HCT116 (cell line): Measurements from ENCODE around the gene USP36. TPM values are rescaled to one million over a fixed set of nuclear protein-coding genes. Genes with fewer than 3 reads are reported as not detected.

Experiments
- ATAC-seq: fragments of 200-7000 bp; cut with Tn5 transposase; 2 replicates; pipeline ENCODE4 v1.9.1; 2020; ENCODE audit warnings: mild to moderate bottlenecking, moderate library complexity
- BruUV-seq: library from RNA; stranded (reverse); fragments of 400-500 nt; replicated peaks from 2 replicates; lab custom pipeline; 2021; lab: Mats Ljungman, UMichigan
- CTCF ChIA-PET: fragments of 300-600 bp; sonication (Branson Sonifier 250); formaldehyde crosslinking; loops from one replicate; lab custom pipeline; 2021; ENCODE audit warnings: antibody characterized with exemption; lab: Charles Lee
- POLR2A ChIA-PET: fragments of 300-600, 350-600 bp; sonication (Branson Sonifier 250); formaldehyde crosslinking; loops from one replicate; lab custom pipeline; 2021; ENCODE audit warnings: antibody characterized with exemption; lab: Charles Lee
- RAD21 ChIA-PET, 2 experiments: fragments of 300-600 bp; sonication (Branson Sonifier 250); formaldehyde crosslinking; loops; one replicate each; lab custom pipeline; 2023; ENCODE audit warnings: low total read pairs in 2 of 2; ENCODE audit not compliant: uncharacterized antibody in 2 of 2, unreplicated experiment in 2 of 2, low non-redundant PET in 1 of 2; lab: Charles Lee
- DNase-seq: peaks from one replicate; pipeline ENCODE4 v3.0.0-alpha.2; 2010; ENCODE audit warnings: low read depth, low spot score
- H2AFZ ChIP-seq: fragments of 200-600 bp; shearing (Covaris generic), sonication (generic); 2 replicates; pipeline ENCODE4 v1.6.1; 2017; ENCODE audit warnings: low read depth, mixed run types, mixed read lengths, antibody characterized with exemption, low read length; ENCODE audit not compliant: poor library complexity, severe bottlenecking
- H3K27ac ChIP-seq: 2 replicates; pipeline ENCODE4 v1.5.1; 2012; ENCODE audit warnings: low read depth, low read length
- H3K27me3 ChIP-seq: fragments of 200-600 bp; sonication (generic); 2 replicates; pipeline ENCODE4 v1.6.1; 2016; ENCODE audit warnings: mixed run types, low read length, mixed read lengths; ENCODE audit not compliant: insufficient read depth
- H3K36me3 ChIP-seq, 2 experiments: fragments of 200-500 bp in 1 of 2; fragments of 200-600 bp in 1 of 2; sonication (Bioruptor generic) in 1 of 2; sonication (generic) in 1 of 2; 2 replicates each; pipeline versions ENCODE4 v1.5.1 to v1.6.1; 2014 to 2016; ENCODE audit warnings: low read length in 2 of 2, inconsistent platforms in 1 of 2, mixed read lengths in 1 of 2, mixed run types in 1 of 2; ENCODE audit not compliant: insufficient read depth in 2 of 2, control insufficient read depth in 1 of 2
- H3K4me1 ChIP-seq, 2 experiments: fragments of 200-600 bp in 1 of 2; sonication (generic) in 1 of 2; 2 replicates each; pipeline versions ENCODE4 v1.5.1 to v1.6.1; 2012 to 2017; ENCODE audit warnings: low read length in 2 of 2, inconsistent platforms in 1 of 2, mild to moderate bottlenecking in 1 of 2, mixed read lengths in 1 of 2, mixed run types in 1 of 2, moderate library complexity in 1 of 2; ENCODE audit not compliant: insufficient read depth in 2 of 2, control insufficient read depth in 1 of 2
- H3K4me2 ChIP-seq: fragments of 200-600 bp; sonication (generic); 2 replicates; pipeline ENCODE4 v1.6.1; 2017; ENCODE audit warnings: mixed run types, low read length, mixed read lengths
- H3K4me3 ChIP-seq, 2 experiments: fragments of 200-600 bp in 1 of 2; sonication (generic) in 1 of 2; replicated peaks in 1 of 2; 2 replicates each; pipeline ENCODE4 v1.5.1; 2011 to 2016; ENCODE audit warnings: low read length in 2 of 2, control low read depth in 1 of 2, low read depth in 1 of 2, mild to moderate bottlenecking in 1 of 2, mixed read lengths in 1 of 2, mixed run types in 1 of 2
- H3K79me2 ChIP-seq: fragments of 200-600 bp; sonication (generic); 2 replicates; pipeline ENCODE4 v1.6.1; 2017; ENCODE audit warnings: mild to moderate bottlenecking, mixed run types, low read length, moderate library complexity, mixed read lengths; ENCODE audit not compliant: insufficient read depth
- H3K9ac ChIP-seq: fragments of 200-600 bp; sonication (generic); 2 replicates; pipeline ENCODE4 v1.6.1; 2016; ENCODE audit warnings: low read length, mixed read lengths
- H3K9me2 ChIP-seq: fragments of 200-600 bp; sonication (generic), shearing (Covaris generic); 2 replicates; pipeline ENCODE4 v1.6.1; 2017; ENCODE audit warnings: mixed run types, mild to moderate bottlenecking, moderate library complexity; ENCODE audit not compliant: insufficient read depth
- H3K9me3 ChIP-seq, 2 experiments: fragments of 200-500 bp in 1 of 2; fragments of 200-600 bp in 1 of 2; sonication (Bioruptor generic) in 1 of 2; sonication (generic) in 1 of 2; 2 replicates each; pipeline ENCODE4 v1.6.1; 2014 to 2017; ENCODE audit warnings: low read length in 2 of 2, mixed read lengths in 2 of 2, inconsistent platforms in 1 of 2, low read depth in 1 of 2, mild to moderate bottlenecking in 1 of 2, mixed run types in 1 of 2, moderate library complexity in 1 of 2; ENCODE audit not compliant: control insufficient read depth in 1 of 2, insufficient read depth in 1 of 2
- H4K20me1 ChIP-seq: fragments of 200-600 bp; sonication (generic), shearing (Covaris generic); 2 replicates; pipeline ENCODE4 v1.6.1; 2017; ENCODE audit warnings: mixed run types, mild to moderate bottlenecking, moderate library complexity; ENCODE audit not compliant: insufficient read depth
- ATF3 ChIP-seq: IDR thresholded peaks from 2 replicates; pipeline ENCODE4 v1.6.1; 2012
- CBX3 ChIP-seq: IDR thresholded peaks from 2 replicates; pipeline ENCODE4 v1.6.1; 2012; ENCODE audit warnings: low read depth
- CEBPB ChIP-seq: IDR thresholded peaks from 2 replicates; pipeline ENCODE4 v1.6.1; 2012; ENCODE audit warnings: low read depth
- CTCF ChIP-seq, 3 experiments: fragments of 200-600 bp in 1 of 3; sonication (generic) in 1 of 3; IDR thresholded peaks in 2 of 3; conservative IDR thresholded peaks in 1 of 3; 2 replicates each; pipeline ENCODE4 v1.5.1; 2012 to 2017; ENCODE audit warnings: low read depth in 2 of 3, low read length in 2 of 3, antibody characterized with exemption in 1 of 3, borderline replicate concordance in 1 of 3, control low read depth in 1 of 3, mild to moderate bottlenecking in 1 of 3, mixed read lengths in 1 of 3, mixed run types in 1 of 3, moderate library complexity in 1 of 3; ENCODE audit not compliant: insufficient read depth in 1 of 3
- ELF1 ChIP-seq: IDR thresholded peaks from 2 replicates; pipeline ENCODE4 v1.6.1; 2012; ENCODE audit warnings: low read depth, borderline replicate concordance
- FOSL1 ChIP-seq: IDR thresholded peaks from 2 replicates; pipeline ENCODE4 v1.6.1; 2012; ENCODE audit warnings: low read depth
- POLR2A ChIP-seq: IDR thresholded peaks from 2 replicates; pipeline ENCODE4 v1.7.0; 2011; ENCODE audit warnings: borderline replicate concordance; ENCODE audit not compliant: insufficient read depth, insufficient read length; ENCODE audit errors: extremely low read depth
- POLR2AphosphoS5 ChIP-seq: IDR thresholded peaks from 2 replicates; pipeline ENCODE4 v1.6.1; 2011; ENCODE audit warnings: mild to moderate bottlenecking, low read depth, low read length, moderate library complexity
- RAD21 ChIP-seq: IDR thresholded peaks from 2 replicates; pipeline ENCODE4 v1.6.1; 2012; ENCODE audit warnings: low read depth, mild to moderate bottlenecking
- REST ChIP-seq: IDR thresholded peaks from 2 replicates; pipeline ENCODE4 v1.6.1; 2012; ENCODE audit warnings: low read depth
- SIN3A ChIP-seq: IDR thresholded peaks from 2 replicates; pipeline ENCODE4 v1.6.1; 2012; ENCODE audit warnings: low read depth
- SP1 ChIP-seq: IDR thresholded peaks from 2 replicates; pipeline ENCODE4 v1.6.1; 2012; ENCODE audit warnings: low read depth
- SRF ChIP-seq: IDR thresholded peaks from 2 replicates; pipeline ENCODE4 v1.6.1; 2012; ENCODE audit warnings: low read depth
- TCF7L2 ChIP-seq: IDR thresholded peaks from 2 replicates; pipeline ENCODE4 v1.7.0; 2011; ENCODE audit warnings: borderline replicate concordance, inconsistent platforms; ENCODE audit not compliant: insufficient read depth, insufficient read length; ENCODE audit errors: extremely low read depth
- YY1 ChIP-seq: IDR thresholded peaks from 2 replicates; pipeline ENCODE4 v1.6.1; 2011; ENCODE audit warnings: low read length, low read depth, moderate library complexity, mild to moderate bottlenecking; ENCODE audit not compliant: insufficient replicate concordance; ENCODE audit errors: extremely low read depth
- ZNF274 ChIP-seq: fragments of 200-500 bp; sonication (Bioruptor generic); IDR thresholded peaks from 2 replicates; pipeline ENCODE4 v1.6.1; 2014; ENCODE audit warnings: mild to moderate bottlenecking, low read depth, low read length, inconsistent platforms
- intact Hi-C: fragments of 100-400 bp; cut with micrococcal nuclease; formaldehyde crosslinking; loops from 2 replicates; pipeline ENCODE4 v1.10.0; 2022
- total RNA-seq: library from RNA; stranded (reverse); gene quantifications from one replicate; pipeline ENCODE4 v1.2.1, GENCODE V29; 2021; ENCODE audit not compliant: unreplicated experiment
- TF ChIP-seq, protein P1 (sequence below): IDR thresholded peaks from 2 replicates; pipeline ENCODE4 v1.6.1; 2011; ENCODE audit warnings: mild to moderate bottlenecking, low read length, moderate library complexity; ENCODE audit not compliant: insufficient replicate concordance; ENCODE audit errors: extremely low read depth
- TF ChIP-seq, protein P2 (sequence below): IDR thresholded peaks from 2 replicates; pipeline ENCODE4 v1.6.1; 2012

Gene USP36
- total RNA-seq, 1 experiment from 2014 or later = 104 TPM

- no peak for TF ChIP-seq FOSL1
- no peak for TF ChIP-seq ATF3
- no peak for TF ChIP-seq RAD21
- TF ChIP-seq REST = no peak
- TF ChIP-seq, protein P1, sequence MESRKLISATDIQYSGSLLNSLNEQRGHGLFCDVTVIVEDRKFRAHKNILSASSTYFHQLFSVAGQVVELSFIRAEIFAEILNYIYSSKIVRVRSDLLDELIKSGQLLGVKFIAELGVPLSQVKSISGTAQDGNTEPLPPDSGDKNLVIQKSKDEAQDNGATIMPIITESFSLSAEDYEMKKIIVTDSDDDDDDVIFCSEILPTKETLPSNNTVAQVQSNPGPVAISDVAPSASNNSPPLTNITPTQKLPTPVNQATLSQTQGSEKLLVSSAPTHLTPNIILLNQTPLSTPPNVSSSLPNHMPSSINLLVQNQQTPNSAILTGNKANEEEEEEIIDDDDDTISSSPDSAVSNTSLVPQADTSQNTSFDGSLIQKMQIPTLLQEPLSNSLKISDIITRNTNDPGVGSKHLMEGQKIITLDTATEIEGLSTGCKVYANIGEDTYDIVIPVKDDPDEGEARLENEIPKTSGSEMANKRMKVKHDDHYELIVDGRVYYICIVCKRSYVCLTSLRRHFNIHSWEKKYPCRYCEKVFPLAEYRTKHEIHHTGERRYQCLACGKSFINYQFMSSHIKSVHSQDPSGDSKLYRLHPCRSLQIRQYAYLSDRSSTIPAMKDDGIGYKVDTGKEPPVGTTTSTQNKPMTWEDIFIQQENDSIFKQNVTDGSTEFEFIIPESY = no peak
- no peak for TF ChIP-seq POLR2AphosphoS5
- no peak for TF ChIP-seq TCF7L2
- no peak for TF ChIP-seq CBX3
- no peak for TF ChIP-seq ELF1
- no peak for TF ChIP-seq SIN3A
- no peak for TF ChIP-seq SP1
- no peak for TF ChIP-seq SRF
- no peak for TF ChIP-seq YY1
- TF ChIP-seq POLR2A = no peak
- TF ChIP-seq, protein P2, sequence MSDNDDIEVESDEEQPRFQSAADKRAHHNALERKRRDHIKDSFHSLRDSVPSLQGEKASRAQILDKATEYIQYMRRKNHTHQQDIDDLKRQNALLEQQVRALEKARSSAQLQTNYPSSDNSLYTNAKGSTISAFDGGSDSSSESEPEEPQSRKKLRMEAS = no peak
- no peak for TF ChIP-seq ZNF274
- no peak for TF ChIP-seq CTCF (IDR thresholded peaks at IDR 0.05 in 2 of 3, conservative IDR thresholded peaks at IDR 0.05 in 1 of 3; ENCODE audit: borderline replicate concordance in 1 of 3, insufficient read depth in 1 of 3, low read depth in 2 of 3, low read length in 2 of 3)
- no peak for TF ChIP-seq CEBPB
- Histone ChIP-seq H3K36me3 (no peaks in the 10 kb centered on the region), H3K9me3 (no peaks in the 10 kb centered on the region), H3K27ac (no peak overlapping the region), H3K79me2 (peaks cover 27% of the 10 kb centered on the region), H3K4me3 (no peak overlapping the region), H3K9ac (no peak overlapping the region), H4K20me1 (no peaks in the 10 kb centered on the region), H2AFZ (no peak overlapping the region), H3K27me3 (no peaks in the 10 kb centered on the region), H3K9me2 (no peaks in the 10 kb centered on the region), H3K4me1 (peaks cover 10 to 18% of the 10 kb centered on the region in 2 experiments; a peak in 3 of 4 replicates), H3K4me2 (0 out of 2 replicates have a peak overlapping the region, but pooled peaks have one; percentile 3)
- CTCF ChIA-PET = no interaction called here
- no TSS peak for BruUV-seq
- ATAC-seq = no peak
- POLR2A ChIA-PET = interaction anchor here (1.4 kb wide), 1 partner anchor 11 kb away, joined by 7 read pairs; no protein-coding TSS in a partner anchor
- RAD21 ChIA-PET = no interaction called here
- DNase-seq = no peak
- intact Hi-C loops = no loop called here
Measured at GRCh38 chr17:78748048-78748729, 92.4 kb downstream of the USP36 start.
